HT-29 (cell line): Measurements from ENCODE around the gene TIGD3. TPM values are rescaled to one million over a fixed set of nuclear protein-coding genes. Genes with fewer than 3 reads are reported as not detected.

Source experiments
- DNase-seq: peaks from one replicate; pipeline ENCODE4 v3.0.0-alpha.2; 2015; ENCODE audit warnings: low spot score
- total RNA-seq: library from RNA; depleted of rRNA; stranded (reverse); fragments of >200 nt; shearing (Covaris generic); gene quantifications from 2 replicates; pipeline ENCODE4 v1.2.3, GENCODE V29; 2014; rRNA removed

The TIGD3 gene
- 2.9 and 3.0 TPM in 2 replicates for total RNA-seq

- DNase-seq, result peak; percentile 98
Measured at GRCh38 chr11:65354265-65355012, at the start of gene TIGD3. Gene TIGD3 (plus strand): TSS chr11:65354751. CDS start chr11:65355809, 1,058 bp downstream.

- DNase-seq, result no peak
Measured at GRCh38 chr11:65305501-65306268, 48.9 kb upstream of the TIGD3 start.

- no peak for DNase-seq
Measured at GRCh38 chr11:65307298-65308229, 47.0 kb upstream of the TIGD3 start.

- DNase-seq, result peak; percentile 83
Measured at GRCh38 chr11:65308281-65308891, 46.2 kb upstream of the TIGD3 start.

GRCh38 chr11:65309006-65309405, 45.5 kb upstream of the TIGD3 start:
- no peak for DNase-seq

- DNase-seq, result no peak
Measured at GRCh38 chr11:65310215-65310614, 44.3 kb upstream of the TIGD3 start.

GRCh38 chr11:65310736-65311135, 43.8 kb upstream of the TIGD3 start:
- no peak for DNase-seq

- DNase-seq, result no peak
Measured at GRCh38 chr11:65311170-65311678, 43.3 kb upstream of the TIGD3 start.

GRCh38 chr11:65314501-65315203, 39.9 kb upstream of the TIGD3 start, which contains the start of gene CDC42EP2:
Gene CDC42EP2 (plus strand): TSS chr11:65314866. CDS start chr11:65320899, 6,033 bp downstream.
- DNase-seq, result peak; percentile 94

- peak; percentile 89 for DNase-seq
Measured at GRCh38 chr11:65315204-65315865, 39.2 kb upstream of the TIGD3 start.

GRCh38 chr11:65315866-65316226, 38.7 kb upstream of the TIGD3 start:
- no peak for DNase-seq

GRCh38 chr11:65316227-65317024, 38.1 kb upstream of the TIGD3 start:
- DNase-seq, result peak; percentile 39

- DNase-seq, result peak; percentile 85
Measured at GRCh38 chr11:65317025-65317786, 37.3 kb upstream of the TIGD3 start.

GRCh38 chr11:65320386-65321075, 34.0 kb upstream of the TIGD3 start:
- no peak for DNase-seq

- no peak for DNase-seq
Measured at GRCh38 chr11:65321076-65321475, 33.5 kb upstream of the TIGD3 start.

GRCh38 chr11:65321828-65322485, 32.6 kb upstream of the TIGD3 start:
- no peak for DNase-seq

- no peak for DNase-seq
Measured at GRCh38 chr11:65323813-65324212, 30.7 kb upstream of the TIGD3 start.
